PC-3 (cell line): ENCODE results near the gene CRHR2.

Experiments used
- CTCF ChIP-seq: fragments of 300-600 bp; sonication (generic); conservative IDR thresholded peaks from 2 replicates; pipeline ENCODE4 v1.5.1; 2017; ENCODE audit warnings: antibody characterized with exemption, low read depth, mild to moderate bottlenecking, low read length
- EZH2 ChIP-seq: fragments of 300-600 bp; sonication (generic); IDR thresholded peaks from one replicate; pipeline ENCODE4 v1.6.1; 2017; ENCODE audit warnings: antibody characterized with exemption, mild to moderate bottlenecking, low read length; ENCODE audit not compliant: unreplicated experiment

DNA sequence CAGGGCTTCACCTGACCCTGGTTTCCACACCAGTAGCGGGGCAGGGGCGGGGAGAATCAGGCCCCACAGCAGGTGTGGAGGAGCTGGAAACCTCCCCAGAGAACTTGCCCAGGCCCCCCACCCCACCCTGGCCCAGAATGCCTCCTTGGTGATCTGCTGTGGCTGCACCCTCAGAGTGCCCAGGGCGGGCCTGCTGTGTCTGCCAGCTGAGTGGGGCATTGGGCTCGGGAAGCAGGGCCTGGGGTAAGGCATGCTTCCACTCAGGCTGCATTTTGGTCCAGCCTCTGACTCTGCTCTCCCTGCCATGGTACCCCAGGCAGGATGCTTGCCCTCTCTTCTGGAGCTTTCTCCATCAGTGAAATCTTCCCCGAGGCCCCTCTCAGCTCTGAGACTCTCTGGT lies 1.1 kb upstream of the CRHR2 start:
- TF ChIP-seq CTCF (no peak), EZH2 (no peak)
